GM12872 (cell line): ENCODE results near the gene CREBL2.

Experiments used
- CTCF ChIP-seq: IDR thresholded peaks from 3 replicates; pipeline ENCODE4 v1.5.1; 2011; ENCODE audit warnings: low read depth, mild to moderate bottlenecking, low read length, moderate library complexity; ENCODE audit not compliant: insufficient read depth

Gene CREBL2

DNA sequence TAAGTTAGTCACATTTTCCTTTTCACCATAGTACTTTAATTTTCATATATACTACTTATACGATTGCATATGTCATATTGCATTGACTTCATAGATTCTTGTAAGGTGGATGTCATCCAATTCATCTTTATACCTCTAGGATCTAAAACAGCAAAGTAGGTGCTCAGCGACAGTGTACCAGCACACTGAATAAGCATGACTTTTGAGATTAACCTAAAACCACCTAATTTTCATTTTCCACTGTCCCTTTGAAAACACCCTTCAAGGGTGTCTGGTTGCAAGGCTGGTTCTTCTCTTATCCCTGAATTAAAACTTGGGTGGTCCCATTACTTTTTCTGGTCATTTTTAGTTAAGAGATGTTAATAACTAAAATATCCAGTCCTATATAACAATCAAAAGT lies 79.9 kb downstream of the CREBL2 start:
- no peak for TF ChIP-seq CTCF

GRCh38 chr12:12693111-12693671 lies 81.5 kb downstream of the CREBL2 start:
- TF ChIP-seq CTCF: no peak
